C4-2B (cell line): ENCODE results near the gene ANP32D.

ENCODE experiments used
- CTCF ChIP-seq: fragments of 450-650 bp; conservative IDR thresholded peaks from 2 replicates; pipeline ENCODE4 v1.5.1; 2017; ENCODE audit warnings: mild to moderate bottlenecking
- ZFX ChIP-seq: fragments of 450-650 bp; IDR thresholded peaks from 2 replicates; pipeline ENCODE4 v1.6.1; 2017

- TF ChIP-seq CTCF (no peak), ZFX (no peak)
These were observed 49.2 kb upstream of the ANP32D start for GRCh38 chr12:48423171-48423570.
